Fibroblast of lung (primary cell): Measurements from ENCODE around the gene INTS4. TPM values are rescaled to one million over a fixed set of nuclear protein-coding genes. Genes with fewer than 3 reads are reported as not detected.

Experiments
- DNase-seq, 2 donors: peaks; one replicate each; pipeline versions ENCODE4 v3.0.0 to v3.0.0-alpha.2; 2010; ENCODE audit warnings: low read depth in 2 of 2
- H2AFZ ChIP-seq: 2 replicates; pipeline ENCODE4 v1.5.1; 2012; ENCODE audit warnings: low read length, control low read depth, inconsistent platforms
- H3K27ac ChIP-seq: 2 replicates; pipeline ENCODE4 v1.5.1; 2011; ENCODE audit warnings: low read length, control low read depth; ENCODE audit not compliant: insufficient read depth
- H3K27me3 ChIP-seq: 2 replicates; pipeline ENCODE4 v1.5.1; 2011; ENCODE audit warnings: mild to moderate bottlenecking, low read length; ENCODE audit not compliant: control insufficient read depth, insufficient read depth
- H3K36me3 ChIP-seq: 2 replicates; pipeline ENCODE4 v1.5.1; 2011; ENCODE audit warnings: low read length; ENCODE audit not compliant: control insufficient read depth, insufficient read depth
- H3K4me1 ChIP-seq: 2 replicates; pipeline ENCODE4 v1.5.1; 2011; ENCODE audit warnings: low read length; ENCODE audit not compliant: control insufficient read depth, insufficient read depth; ENCODE audit errors: extremely low read depth
- H3K4me2 ChIP-seq: 2 replicates; pipeline ENCODE4 v1.5.1; 2011; ENCODE audit warnings: low read length, control low read depth; ENCODE audit not compliant: insufficient read depth; ENCODE audit errors: extremely low read depth
- H3K4me3 ChIP-seq, 4 experiments: fragments of 200-600 bp in 1 of 4; sonication (generic) in 1 of 4; replicated peaks in 1 of 4; 2 replicates each; pipeline ENCODE4 v1.5.1; 2011 to 2016; ENCODE audit warnings: low read length in 4 of 4, low read depth in 3 of 4, mild to moderate bottlenecking in 3 of 4, control low read depth in 2 of 4, inconsistent platforms in 1 of 4, mixed read lengths in 1 of 4; ENCODE audit not compliant: insufficient read depth in 1 of 4; ENCODE audit errors: control extremely low read depth in 1 of 4
- H3K79me2 ChIP-seq: 2 replicates; pipeline ENCODE4 v1.5.1; 2012; ENCODE audit warnings: mild to moderate bottlenecking, low read length, inconsistent platforms; ENCODE audit not compliant: control insufficient read depth, insufficient read depth
- H3K9ac ChIP-seq: 2 replicates; pipeline ENCODE4 v1.5.1; 2011; ENCODE audit warnings: mild to moderate bottlenecking, low read length, control low read depth; ENCODE audit not compliant: insufficient read depth
- H3K9me3 ChIP-seq: 2 replicates; pipeline ENCODE4 v1.5.1; 2012; ENCODE audit warnings: low read depth, low read length; ENCODE audit not compliant: control insufficient read depth, insufficient read depth
- H4K20me1 ChIP-seq: 2 replicates; pipeline ENCODE4 v1.5.1; 2011; ENCODE audit warnings: low read length; ENCODE audit not compliant: control insufficient read depth, insufficient read depth; ENCODE audit errors: extremely low read depth
- EZH2 ChIP-seq: IDR thresholded peaks from 2 replicates; pipeline ENCODE4 v1.5.1; 2012; ENCODE audit warnings: low read length, control low read depth, mild to moderate bottlenecking; ENCODE audit errors: missing control alignments
- polyA plus RNA-seq, 2 donors: library from polyadenylated mRNA; depleted of rRNA in 1 of 2; stranded (reverse) in 1 of 2; unstranded in 1 of 2; fragments of >200 nt; gene quantifications; 2 replicates each; pipeline ENCODE4 v1.2.1, GENCODE V29; 2011 to 2012; ENCODE audit warnings: missing spikeins in 1 of 2
- total RNA-seq: library from RNA; depleted of rRNA; stranded (reverse); fragments of >200 nt; gene quantifications from 2 replicates; pipeline ENCODE4 v1.2.1, GENCODE V29; 2014
- TF ChIP-seq, protein P1 (sequence below), 2 donors: IDR thresholded peaks in 1 of 2; conservative IDR thresholded peaks in 1 of 2; 1 replicate in 1 of 2; 2 replicates in 1 of 2; pipeline ENCODE4 v1.5.1; 2011 to 2012; ENCODE audit warnings: low read length in 2 of 2, control low read depth in 1 of 2, inconsistent platforms in 1 of 2, low read depth in 1 of 2, mild to moderate bottlenecking in 1 of 2

Gene INTS4
- total and polyA plus RNA-seq, 2 donors (not counting 1 experiment from before 2014, with no cell fraction given) = 17.2 to 38.6 TPM

- H3K27ac ChIP-seq = no peak overlapping the region
- H3K4me3 ChIP-seq = no peak overlapping the region
- no peaks in the 10 kb centered on the region for H3K9me3 ChIP-seq
- no peak overlapping the region for H2AFZ ChIP-seq
- TF ChIP-seq, protein P1, sequence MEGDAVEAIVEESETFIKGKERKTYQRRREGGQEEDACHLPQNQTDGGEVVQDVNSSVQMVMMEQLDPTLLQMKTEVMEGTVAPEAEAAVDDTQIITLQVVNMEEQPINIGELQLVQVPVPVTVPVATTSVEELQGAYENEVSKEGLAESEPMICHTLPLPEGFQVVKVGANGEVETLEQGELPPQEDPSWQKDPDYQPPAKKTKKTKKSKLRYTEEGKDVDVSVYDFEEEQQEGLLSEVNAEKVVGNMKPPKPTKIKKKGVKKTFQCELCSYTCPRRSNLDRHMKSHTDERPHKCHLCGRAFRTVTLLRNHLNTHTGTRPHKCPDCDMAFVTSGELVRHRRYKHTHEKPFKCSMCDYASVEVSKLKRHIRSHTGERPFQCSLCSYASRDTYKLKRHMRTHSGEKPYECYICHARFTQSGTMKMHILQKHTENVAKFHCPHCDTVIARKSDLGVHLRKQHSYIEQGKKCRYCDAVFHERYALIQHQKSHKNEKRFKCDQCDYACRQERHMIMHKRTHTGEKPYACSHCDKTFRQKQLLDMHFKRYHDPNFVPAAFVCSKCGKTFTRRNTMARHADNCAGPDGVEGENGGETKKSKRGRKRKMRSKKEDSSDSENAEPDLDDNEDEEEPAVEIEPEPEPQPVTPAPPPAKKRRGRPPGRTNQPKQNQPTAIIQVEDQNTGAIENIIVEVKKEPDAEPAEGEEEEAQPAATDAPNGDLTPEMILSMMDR (conservative IDR thresholded peaks at IDR 0.05 in 1 of 2, IDR thresholded peaks at IDR 0.05 in 1 of 2; ENCODE audit: low read depth in 1 of 2, low read length in 2 of 2) = no peak
- no peak for TF ChIP-seq EZH2
- no peak overlapping the region for H3K4me2 ChIP-seq
- no peaks in the 10 kb centered on the region for H3K36me3 ChIP-seq
- no peak for DNase-seq
- H3K9ac ChIP-seq = no peak overlapping the region
- no peaks in the 10 kb centered on the region for H3K79me2 ChIP-seq
- H3K4me1 ChIP-seq = peaks cover 3% of the 10 kb centered on the region
- H4K20me1 ChIP-seq = no peaks in the 10 kb centered on the region
- H3K27me3 ChIP-seq = no peaks in the 10 kb centered on the region
Observed at GRCh38 chr11:78021611-78022010, 27.1 kb upstream of the INTS4 start.

DNA sequence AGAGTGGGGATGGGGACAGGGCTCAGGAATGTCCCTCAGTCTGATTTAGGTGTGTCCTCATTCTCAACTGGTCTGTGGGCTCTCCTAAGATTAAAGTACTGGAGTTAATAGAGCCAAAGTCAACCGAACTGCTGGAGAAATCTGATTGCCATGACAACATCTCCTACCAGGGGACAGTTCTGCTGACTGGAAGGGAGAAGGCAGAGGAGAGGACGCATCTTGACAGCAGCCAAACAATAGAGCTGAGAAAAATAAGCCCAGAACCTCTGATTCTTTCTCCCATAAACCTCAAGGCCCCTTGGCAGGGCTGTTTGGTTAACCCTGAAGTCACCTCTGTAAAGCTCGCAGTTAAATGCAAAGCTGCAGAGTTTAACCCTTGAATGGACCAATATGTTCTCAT, 25.8 kb upstream of the INTS4 start:
- peaks cover 3% of the 10 kb centered on the region for H3K4me1 ChIP-seq
- no peak overlapping the region for H3K27ac ChIP-seq

DNA sequence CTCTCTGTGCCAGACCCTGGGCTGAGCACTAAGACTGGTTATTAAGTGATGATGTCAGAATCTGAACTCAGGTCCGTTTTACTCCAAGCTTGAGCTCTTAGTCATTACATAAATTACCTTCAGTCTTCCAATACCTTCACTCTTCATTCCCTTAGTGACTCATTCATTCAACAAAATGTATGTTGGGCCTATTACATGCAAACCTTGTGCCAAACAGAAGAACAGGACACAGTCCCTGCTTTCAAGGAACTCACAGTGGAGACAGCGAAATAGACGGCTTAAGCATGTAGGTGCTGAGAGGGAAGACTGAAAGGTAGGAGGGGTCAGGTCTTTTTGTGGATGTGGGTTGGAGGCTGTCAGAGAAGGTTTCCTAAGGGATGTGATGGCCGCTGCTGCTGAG, 25.3 kb upstream of the INTS4 start:
- TF ChIP-seq EZH2 = no peak
- TF ChIP-seq, protein P1 (conservative IDR thresholded peaks at IDR 0.05 in 1 of 2, IDR thresholded peaks at IDR 0.05 in 1 of 2; ENCODE audit: low read depth in 1 of 2, low read length in 2 of 2) = no peak
- Histone ChIP-seq H3K4me1 (peaks cover 3% of the 10 kb centered on the region), H3K36me3 (no peaks in the 10 kb centered on the region), H3K9ac (no peak overlapping the region), H3K27me3 (no peaks in the 10 kb centered on the region), H3K9me3 (no peaks in the 10 kb centered on the region), H3K4me2 (no peak overlapping the region), H4K20me1 (no peaks in the 10 kb centered on the region), H3K27ac (no peak overlapping the region), H3K4me3 (no peak overlapping the region), H3K79me2 (no peaks in the 10 kb centered on the region), H2AFZ (no peak overlapping the region)
- DNase-seq = peak in 1 of 2 donors; percentile 60

More for the DNA sequence above, 25.8 kb upstream of the INTS4 start:
- no peaks in the 10 kb centered on the region for H4K20me1 ChIP-seq
- H2AFZ ChIP-seq = no peak overlapping the region
- no peaks in the 10 kb centered on the region for H3K79me2 ChIP-seq
- H3K4me2 ChIP-seq = no peak overlapping the region
- DNase-seq = peak in 1 of 2 donors; percentile 23
- H3K9me3 ChIP-seq = no peaks in the 10 kb centered on the region
- H3K4me3 ChIP-seq = no peak overlapping the region
- no peaks in the 10 kb centered on the region for H3K27me3 ChIP-seq
- TF ChIP-seq, protein P1 (conservative IDR thresholded peaks at IDR 0.05 in 1 of 2, IDR thresholded peaks at IDR 0.05 in 1 of 2; ENCODE audit: low read depth in 1 of 2, low read length in 2 of 2) = no peak
- TF ChIP-seq EZH2 = no peak
- no peak overlapping the region for H3K9ac ChIP-seq
- H3K36me3 ChIP-seq = no peaks in the 10 kb centered on the region
